Fibroblast of lung (primary cell): ENCODE measurements around the gene CFAP46. TPM values are rescaled to one million over a fixed set of nuclear protein-coding genes. Genes with fewer than 3 reads are reported as not detected.
"Not testable (repeated sequence)": the region's sequence is repeated elsewhere in the genome, so short reads cannot be mapped to it uniquely, and the experiment has no call there.

ENCODE experiments used
- DNase-seq, 2 donors: peaks; one replicate each; pipeline versions ENCODE4 v3.0.0 to v3.0.0-alpha.2; 2010; ENCODE audit warnings: low read depth in 2 of 2
- H2AFZ ChIP-seq: 2 replicates; pipeline ENCODE4 v1.5.1; 2012; ENCODE audit warnings: low read length, control low read depth, inconsistent platforms
- H3K27ac ChIP-seq: 2 replicates; pipeline ENCODE4 v1.5.1; 2011; ENCODE audit warnings: low read length, control low read depth; ENCODE audit not compliant: insufficient read depth
- H3K27me3 ChIP-seq: 2 replicates; pipeline ENCODE4 v1.5.1; 2011; ENCODE audit warnings: mild to moderate bottlenecking, low read length; ENCODE audit not compliant: control insufficient read depth, insufficient read depth
- H3K36me3 ChIP-seq: 2 replicates; pipeline ENCODE4 v1.5.1; 2011; ENCODE audit warnings: low read length; ENCODE audit not compliant: control insufficient read depth, insufficient read depth
- H3K4me1 ChIP-seq: 2 replicates; pipeline ENCODE4 v1.5.1; 2011; ENCODE audit warnings: low read length; ENCODE audit not compliant: control insufficient read depth, insufficient read depth; ENCODE audit errors: extremely low read depth
- H3K4me2 ChIP-seq: 2 replicates; pipeline ENCODE4 v1.5.1; 2011; ENCODE audit warnings: low read length, control low read depth; ENCODE audit not compliant: insufficient read depth; ENCODE audit errors: extremely low read depth
- H3K4me3 ChIP-seq, 4 experiments: fragments of 200-600 bp in 1 of 4; sonication (generic) in 1 of 4; replicated peaks in 1 of 4; 2 replicates each; pipeline ENCODE4 v1.5.1; 2011 to 2016; ENCODE audit warnings: low read length in 4 of 4, low read depth in 3 of 4, mild to moderate bottlenecking in 3 of 4, control low read depth in 2 of 4, inconsistent platforms in 1 of 4, mixed read lengths in 1 of 4; ENCODE audit not compliant: insufficient read depth in 1 of 4; ENCODE audit errors: control extremely low read depth in 1 of 4
- H3K79me2 ChIP-seq: 2 replicates; pipeline ENCODE4 v1.5.1; 2012; ENCODE audit warnings: mild to moderate bottlenecking, low read length, inconsistent platforms; ENCODE audit not compliant: control insufficient read depth, insufficient read depth
- H3K9ac ChIP-seq: 2 replicates; pipeline ENCODE4 v1.5.1; 2011; ENCODE audit warnings: mild to moderate bottlenecking, low read length, control low read depth; ENCODE audit not compliant: insufficient read depth
- H3K9me3 ChIP-seq: 2 replicates; pipeline ENCODE4 v1.5.1; 2012; ENCODE audit warnings: low read depth, low read length; ENCODE audit not compliant: control insufficient read depth, insufficient read depth
- H4K20me1 ChIP-seq: 2 replicates; pipeline ENCODE4 v1.5.1; 2011; ENCODE audit warnings: low read length; ENCODE audit not compliant: control insufficient read depth, insufficient read depth; ENCODE audit errors: extremely low read depth
- EZH2 ChIP-seq: IDR thresholded peaks from 2 replicates; pipeline ENCODE4 v1.5.1; 2012; ENCODE audit warnings: low read length, control low read depth, mild to moderate bottlenecking; ENCODE audit errors: missing control alignments
- polyA plus RNA-seq, 2 donors: library from polyadenylated mRNA; depleted of rRNA in 1 of 2; stranded (reverse) in 1 of 2; unstranded in 1 of 2; fragments of >200 nt; gene quantifications; 2 replicates each; pipeline ENCODE4 v1.2.1, GENCODE V29; 2011 to 2012; ENCODE audit warnings: missing spikeins in 1 of 2
- total RNA-seq: library from RNA; depleted of rRNA; stranded (reverse); fragments of >200 nt; gene quantifications from 2 replicates; pipeline ENCODE4 v1.2.1, GENCODE V29; 2014
- TF ChIP-seq, protein P1 (sequence below), 2 donors: IDR thresholded peaks in 1 of 2; conservative IDR thresholded peaks in 1 of 2; 1 replicate in 1 of 2; 2 replicates in 1 of 2; pipeline ENCODE4 v1.5.1; 2011 to 2012; ENCODE audit warnings: low read length in 2 of 2, control low read depth in 1 of 2, inconsistent platforms in 1 of 2, low read depth in 1 of 2, mild to moderate bottlenecking in 1 of 2

CFAP46 gene
- total and polyA plus RNA-seq, 2 donors (not counting 1 experiment from before 2014, with no cell fraction given): 0.25 to 0.66 TPM

GRCh38 chr10:132845041-132845551 lies 97.3 kb downstream of the CFAP46 start:
- Histone ChIP-seq H3K9me3 (no peaks in the 10 kb centered on the region), H3K27me3 (no peaks in the 10 kb centered on the region), H3K27ac (no peak overlapping the region)

GRCh38 chr10:132844069-132844809 lies 98.1 kb downstream of the CFAP46 start:
- H3K9ac ChIP-seq: no peak overlapping the region
- no peaks in the 10 kb centered on the region for H3K4me1 ChIP-seq
- H3K36me3 ChIP-seq: no peaks in the 10 kb centered on the region
- no peak overlapping the region for H3K4me2 ChIP-seq
- no peak for DNase-seq
- H3K27me3 ChIP-seq: no peaks in the 10 kb centered on the region
- H3K4me3 ChIP-seq: no peak overlapping the region
- H4K20me1 ChIP-seq: no peaks in the 10 kb centered on the region
- no peak for TF ChIP-seq EZH2
- TF ChIP-seq, protein P1, sequence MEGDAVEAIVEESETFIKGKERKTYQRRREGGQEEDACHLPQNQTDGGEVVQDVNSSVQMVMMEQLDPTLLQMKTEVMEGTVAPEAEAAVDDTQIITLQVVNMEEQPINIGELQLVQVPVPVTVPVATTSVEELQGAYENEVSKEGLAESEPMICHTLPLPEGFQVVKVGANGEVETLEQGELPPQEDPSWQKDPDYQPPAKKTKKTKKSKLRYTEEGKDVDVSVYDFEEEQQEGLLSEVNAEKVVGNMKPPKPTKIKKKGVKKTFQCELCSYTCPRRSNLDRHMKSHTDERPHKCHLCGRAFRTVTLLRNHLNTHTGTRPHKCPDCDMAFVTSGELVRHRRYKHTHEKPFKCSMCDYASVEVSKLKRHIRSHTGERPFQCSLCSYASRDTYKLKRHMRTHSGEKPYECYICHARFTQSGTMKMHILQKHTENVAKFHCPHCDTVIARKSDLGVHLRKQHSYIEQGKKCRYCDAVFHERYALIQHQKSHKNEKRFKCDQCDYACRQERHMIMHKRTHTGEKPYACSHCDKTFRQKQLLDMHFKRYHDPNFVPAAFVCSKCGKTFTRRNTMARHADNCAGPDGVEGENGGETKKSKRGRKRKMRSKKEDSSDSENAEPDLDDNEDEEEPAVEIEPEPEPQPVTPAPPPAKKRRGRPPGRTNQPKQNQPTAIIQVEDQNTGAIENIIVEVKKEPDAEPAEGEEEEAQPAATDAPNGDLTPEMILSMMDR (conservative IDR thresholded peaks at IDR 0.05 in 1 of 2, IDR thresholded peaks at IDR 0.05 in 1 of 2; ENCODE audit: low read depth in 1 of 2, low read length in 2 of 2): no peak
- no peaks in the 10 kb centered on the region for H3K9me3 ChIP-seq
- H3K79me2 ChIP-seq: no peaks in the 10 kb centered on the region
- no peak overlapping the region for H3K27ac ChIP-seq
- no peak overlapping the region for H2AFZ ChIP-seq

More at GRCh38 chr10:132845041-132845551, 97.3 kb downstream of the CFAP46 start:
- H3K9ac ChIP-seq: no peak overlapping the region
- no peak overlapping the region for H2AFZ ChIP-seq
- no peak for DNase-seq
- H3K4me1 ChIP-seq: no peaks in the 10 kb centered on the region
- no peaks in the 10 kb centered on the region for H3K36me3 ChIP-seq
- no peaks in the 10 kb centered on the region for H4K20me1 ChIP-seq
- H3K79me2 ChIP-seq: no peaks in the 10 kb centered on the region
- no peak overlapping the region for H3K4me2 ChIP-seq
- H3K4me3 ChIP-seq: no peak overlapping the region
- no peak for TF ChIP-seq EZH2
- TF ChIP-seq, protein P1 (conservative IDR thresholded peaks at IDR 0.05 in 1 of 2, IDR thresholded peaks at IDR 0.05 in 1 of 2; ENCODE audit: low read depth in 1 of 2, low read length in 2 of 2): no peak

GRCh38 chr10:132843276-132843675 lies 99.1 kb downstream of the CFAP46 start:
- H3K27ac ChIP-seq, H3K36me3 ChIP-seq, H3K4me2 ChIP-seq: not testable (repeated sequence)

More at GRCh38 chr10:132843276-132843675, 99.1 kb downstream of the CFAP46 start:
- not testable (repeated sequence) for H3K4me1 ChIP-seq, H3K9ac ChIP-seq, H3K79me2 ChIP-seq, H4K20me1 ChIP-seq, H3K9me3 ChIP-seq, H3K27me3 ChIP-seq, H3K4me3 ChIP-seq, H2AFZ ChIP-seq, DNase-seq
